OCI-LY1 (cell line): ENCODE data around the gene KRT17.

Experiments
- H2AFZ ChIP-seq: fragments of 200-600 bp; sonication (generic), shearing (Covaris generic); 2 replicates; pipeline ENCODE4 v1.6.0; 2014; ENCODE audit warnings: antibody characterized with exemption, mild to moderate bottlenecking, low read length
- H3F3A ChIP-seq: fragments of 200-600 bp; sonication (generic), shearing (Covaris generic); 2 replicates; pipeline ENCODE4 v1.6.0; 2014; ENCODE audit warnings: mild to moderate bottlenecking, antibody characterized with exemption, low read length, moderate library complexity; ENCODE audit not compliant: insufficient read depth
- H3K27ac ChIP-seq: fragments of 200-600 bp; sonication (generic); 2 replicates; pipeline ENCODE4 v1.5.1; 2014; ENCODE audit warnings: low read length, mixed run types, mild to moderate bottlenecking, low read depth; ENCODE audit not compliant: poor library complexity, severe bottlenecking
- H3K27me3 ChIP-seq: fragments of 200-600 bp; sonication (generic); 2 replicates; pipeline ENCODE4 v1.6.0; 2014; ENCODE audit warnings: antibody characterized with exemption, mild to moderate bottlenecking, low read length, moderate library complexity; ENCODE audit not compliant: insufficient read depth
- H3K36me3 ChIP-seq: fragments of 200-600 bp; sonication (generic); 2 replicates; pipeline ENCODE4 v1.6.1; 2014; ENCODE audit warnings: mild to moderate bottlenecking, antibody characterized with exemption, low read length, moderate library complexity, mixed read lengths; ENCODE audit not compliant: insufficient read depth
- H3K4me1 ChIP-seq: fragments of 200-600 bp; sonication (generic); 2 replicates; pipeline ENCODE4 v1.5.1; 2014; ENCODE audit warnings: mild to moderate bottlenecking, low read length, moderate library complexity; ENCODE audit not compliant: insufficient read depth, severe bottlenecking
- H3K4me2 ChIP-seq: fragments of 200-600 bp; sonication (generic), shearing (Covaris generic); 2 replicates; pipeline ENCODE4 v1.6.1; 2014; ENCODE audit warnings: low read length
- H3K4me3 ChIP-seq: fragments of 200-600 bp; sonication (generic); 2 replicates; pipeline ENCODE4 v1.5.1; 2014; ENCODE audit warnings: low read length, low read depth, mild to moderate bottlenecking, mixed read lengths; ENCODE audit not compliant: poor library complexity, severe bottlenecking
- H3K79me2 ChIP-seq: fragments of 200-600 bp; shearing (Covaris generic); 2 replicates; pipeline ENCODE4 v1.6.1; 2016; ENCODE audit warnings: mixed run types, low read length, mixed read lengths; ENCODE audit not compliant: insufficient read depth
- H3K9ac ChIP-seq: fragments of 200-600 bp; sonication (generic), shearing (Covaris generic); 2 replicates; pipeline ENCODE4 v1.6.1; 2014; ENCODE audit warnings: mild to moderate bottlenecking, low read length, mixed read lengths
- H3K9me2 ChIP-seq: fragments of 200-600 bp; sonication (generic), shearing (Covaris generic); 2 replicates; pipeline ENCODE4 v1.6.1; 2014; ENCODE audit warnings: low read depth, mild to moderate bottlenecking, low read length, mixed read lengths
- H3K9me3 ChIP-seq: fragments of 200-600 bp; shearing (Covaris generic); 2 replicates; pipeline ENCODE4 v1.6.1; 2014; ENCODE audit warnings: low read length, mixed read lengths
- H4K20me1 ChIP-seq: fragments of 200-600 bp; sonication (generic), shearing (Covaris generic); 2 replicates; pipeline ENCODE4 v1.6.0; 2016; ENCODE audit warnings: mild to moderate bottlenecking, low read length; ENCODE audit not compliant: insufficient read depth
- EZH2 ChIP-seq: fragments of 200-600 bp; sonication (generic), shearing (Covaris generic); IDR thresholded peaks from 2 replicates; pipeline ENCODE4 v1.8.0; 2017; ENCODE audit warnings: borderline replicate concordance, mixed run types, mild to moderate bottlenecking, antibody characterized with exemption, low read length, moderate library complexity, mixed read lengths
- TF ChIP-seq, protein P1 (sequence below): fragments of 200-600 bp; sonication (generic), shearing (Covaris generic); IDR thresholded peaks from 2 replicates; pipeline ENCODE4 v1.5.1; 2017; ENCODE audit warnings: mild to moderate bottlenecking, antibody characterized with exemption, low read length, moderate library complexity, mixed read lengths

KRT17 gene

DNA sequence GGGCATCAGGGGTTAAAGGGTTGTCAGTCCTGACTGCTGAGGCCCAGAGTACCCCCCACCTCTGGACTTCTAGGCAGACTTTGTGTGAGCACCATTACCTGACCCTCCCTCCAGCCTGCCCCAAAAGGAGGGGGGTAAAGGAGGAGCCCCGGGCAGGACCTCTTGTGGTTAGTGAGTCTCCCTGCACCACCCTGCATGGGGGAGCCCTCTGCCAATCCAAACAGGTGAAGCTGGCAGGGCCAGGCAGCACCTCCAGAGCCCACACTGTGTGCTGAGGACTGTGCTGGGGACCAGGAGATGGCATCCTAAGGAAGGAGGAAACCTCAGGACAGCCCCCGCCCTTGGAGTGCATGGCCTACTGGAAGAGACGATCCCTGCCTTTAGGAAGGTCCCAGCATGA lies 35.1 kb downstream of the KRT17 start:
- no peaks in the 10 kb centered on the region for H3K4me1 ChIP-seq
- no peaks in the 10 kb centered on the region for H3F3A ChIP-seq
- no peaks in the 10 kb centered on the region for H3K9me3 ChIP-seq
- H3K36me3 ChIP-seq = no peaks in the 10 kb centered on the region
- no peaks in the 10 kb centered on the region for H4K20me1 ChIP-seq
- no peak overlapping the region for H2AFZ ChIP-seq
- H3K4me3 ChIP-seq = no peak overlapping the region
- H3K27me3 ChIP-seq = no peaks in the 10 kb centered on the region
- no peak overlapping the region for H3K4me2 ChIP-seq
- H3K9ac ChIP-seq = no peak overlapping the region
- no peak overlapping the region for H3K27ac ChIP-seq
- TF ChIP-seq, protein P1, sequence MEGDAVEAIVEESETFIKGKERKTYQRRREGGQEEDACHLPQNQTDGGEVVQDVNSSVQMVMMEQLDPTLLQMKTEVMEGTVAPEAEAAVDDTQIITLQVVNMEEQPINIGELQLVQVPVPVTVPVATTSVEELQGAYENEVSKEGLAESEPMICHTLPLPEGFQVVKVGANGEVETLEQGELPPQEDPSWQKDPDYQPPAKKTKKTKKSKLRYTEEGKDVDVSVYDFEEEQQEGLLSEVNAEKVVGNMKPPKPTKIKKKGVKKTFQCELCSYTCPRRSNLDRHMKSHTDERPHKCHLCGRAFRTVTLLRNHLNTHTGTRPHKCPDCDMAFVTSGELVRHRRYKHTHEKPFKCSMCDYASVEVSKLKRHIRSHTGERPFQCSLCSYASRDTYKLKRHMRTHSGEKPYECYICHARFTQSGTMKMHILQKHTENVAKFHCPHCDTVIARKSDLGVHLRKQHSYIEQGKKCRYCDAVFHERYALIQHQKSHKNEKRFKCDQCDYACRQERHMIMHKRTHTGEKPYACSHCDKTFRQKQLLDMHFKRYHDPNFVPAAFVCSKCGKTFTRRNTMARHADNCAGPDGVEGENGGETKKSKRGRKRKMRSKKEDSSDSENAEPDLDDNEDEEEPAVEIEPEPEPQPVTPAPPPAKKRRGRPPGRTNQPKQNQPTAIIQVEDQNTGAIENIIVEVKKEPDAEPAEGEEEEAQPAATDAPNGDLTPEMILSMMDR = no peak
- TF ChIP-seq EZH2 = no peak
- H3K79me2 ChIP-seq = no peaks in the 10 kb centered on the region
- H3K9me2 ChIP-seq = no peaks in the 10 kb centered on the region

DNA sequence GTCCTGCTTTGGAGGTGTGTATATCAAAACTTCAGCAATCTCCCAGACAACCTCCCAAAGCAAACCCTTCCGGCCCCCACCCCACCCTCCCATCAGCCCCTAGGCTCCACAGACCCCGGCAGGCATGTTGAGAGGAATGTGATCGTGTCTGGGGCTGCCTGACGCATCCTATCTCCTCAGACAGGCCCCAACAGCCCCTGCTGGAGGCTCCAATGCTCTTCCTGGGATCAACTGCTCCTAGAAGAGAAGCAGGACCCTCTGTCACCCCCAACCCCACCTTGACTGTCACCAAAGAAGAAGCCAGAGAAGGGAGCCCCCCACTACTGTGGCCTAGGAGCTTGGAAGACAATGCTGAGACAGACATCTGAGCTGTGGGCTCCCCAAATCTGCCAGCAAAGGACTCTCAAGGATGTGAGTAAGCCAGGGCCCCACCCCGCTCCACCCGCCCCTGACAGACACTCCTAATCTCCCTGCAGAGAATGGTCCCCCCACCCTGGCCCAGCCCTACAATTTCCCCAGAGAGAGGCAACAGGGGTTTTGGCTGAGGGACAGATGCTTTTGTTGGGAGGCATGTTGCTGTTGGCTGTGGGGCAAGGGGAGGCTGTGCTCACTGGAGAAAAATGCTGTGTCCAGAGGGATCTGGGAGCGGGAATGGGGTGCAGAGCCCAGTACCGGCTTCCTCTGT lies 36.1 kb downstream of the KRT17 start:
- Histone ChIP-seq H3K36me3 (no peaks in the 10 kb centered on the region), H3K9me2 (no peaks in the 10 kb centered on the region), H2AFZ (no peak overlapping the region), H3K79me2 (no peaks in the 10 kb centered on the region), H3K9ac (no peak overlapping the region), H3K9me3 (no peaks in the 10 kb centered on the region), H3K4me2 (no peak overlapping the region), H3K27ac (no peak overlapping the region), H3F3A (no peaks in the 10 kb centered on the region), H3K4me3 (no peak overlapping the region), H3K4me1 (no peaks in the 10 kb centered on the region), H4K20me1 (no peaks in the 10 kb centered on the region), H3K27me3 (no peaks in the 10 kb centered on the region)
- no peak for TF ChIP-seq EZH2
- TF ChIP-seq, protein P1 = no peak

DNA sequence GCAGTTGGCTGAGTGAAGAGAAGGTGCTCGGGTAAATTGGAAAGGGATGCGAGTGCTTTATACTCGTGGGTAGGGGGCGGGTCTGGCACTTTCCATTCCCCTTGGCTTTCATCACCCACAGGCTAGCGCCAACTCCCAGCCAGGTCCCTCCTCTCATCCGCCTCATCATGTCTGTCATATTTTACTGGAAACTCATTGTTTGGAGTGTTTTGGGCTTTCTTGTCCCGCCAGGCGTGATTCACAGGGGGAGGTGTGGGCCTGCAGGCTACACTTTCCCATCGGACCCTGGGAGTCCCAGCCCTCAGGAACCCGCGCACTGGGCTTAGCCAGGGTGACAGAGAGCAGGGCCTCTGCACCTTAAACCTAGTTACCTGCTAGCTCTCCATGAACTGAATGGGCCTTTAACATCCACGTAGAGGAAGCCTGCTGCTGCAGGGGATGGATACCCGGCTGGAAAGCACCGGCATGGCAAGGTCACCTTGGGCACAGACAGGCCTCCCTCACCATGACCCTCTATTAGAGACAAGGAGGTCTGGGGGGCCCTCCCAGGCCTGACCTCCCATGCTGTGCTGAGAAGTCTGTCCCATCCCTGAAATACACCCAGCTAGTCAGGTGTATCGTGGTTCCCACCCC lies 37.4 kb downstream of the KRT17 start, which contains the start of gene KRT14:
TSS of gene KRT14 (minus strand) at position 33 of the 633 bp plus-strand sequence. CDS start 61 bp downstream, outside the sequence.
- H2AFZ ChIP-seq = no peak within 1 kb of the TSS
- no peaks in the 10 kb centered on the region for H3K79me2 ChIP-seq
- no peaks in the 10 kb centered on the region for H3K9me3 ChIP-seq
- TF ChIP-seq EZH2 = no peak
- TF ChIP-seq, protein P1 = no peak
- no peaks in the 10 kb centered on the region for H3F3A ChIP-seq
- H3K36me3 ChIP-seq = no peaks in the 10 kb centered on the region
- H3K4me2 ChIP-seq = no peak within 1 kb of the TSS
- no peaks in the 10 kb centered on the region for H3K4me1 ChIP-seq
- H3K27ac ChIP-seq = no peak within 1 kb of the TSS
- no peaks in the 10 kb centered on the region for H4K20me1 ChIP-seq
- no peak within 1 kb of the TSS for H3K9ac ChIP-seq
- H3K9me2 ChIP-seq = no peaks in the 10 kb centered on the region
- H3K27me3 ChIP-seq = no peaks in the 10 kb centered on the region
- no peak within 1 kb of the TSS for H3K4me3 ChIP-seq
